Tibial nerve (tissue), 4 donors: ENCODE measurements around the gene SRPK2. TPM values are rescaled to one million over a fixed set of nuclear protein-coding genes. Genes with fewer than 3 reads are reported as not detected.

ENCODE experiments used
- DNase-seq, 2 donors: peaks; one replicate each; pipeline ENCODE4 v3.0.0-alpha.2; 2019; ENCODE audit warnings: low spot score in 2 of 2
- H3K27ac ChIP-seq, 4 donors: fragments of 200-600 bp; sonication (generic) in 3 of 4; one replicate each; pipeline ENCODE4 v1.5.1; 2017 to 2019; ENCODE audit warnings: mild to moderate bottlenecking in 1 of 4
- H3K27me3 ChIP-seq, 2 donors: fragments of 200-600 bp; sonication (generic) in 1 of 2; one replicate each; pipeline versions ENCODE4 v1.5.1 to v1.6.0; 2017 to 2019
- H3K36me3 ChIP-seq, 3 donors: fragments of 200-600 bp; sonication (generic); one replicate each; pipeline ENCODE4 v1.5.1; 2018 to 2019
- H3K4me1 ChIP-seq, 4 donors: fragments of 200-600 bp; sonication (generic) in 3 of 4; one replicate each; pipeline ENCODE4 v1.5.1; 2017 to 2019
- H3K4me3 ChIP-seq, 4 donors: fragments of 200-600 bp; sonication (generic) in 3 of 4; one replicate each; pipeline ENCODE4 v1.5.1; 2017 to 2019; ENCODE audit warnings: mild to moderate bottlenecking in 1 of 4, moderate library complexity in 1 of 4
- H3K9me3 ChIP-seq, 4 donors: fragments of 200-600 bp; sonication (generic) in 3 of 4; one replicate each; pipeline ENCODE4 v1.5.1; 2017 to 2019
- EP300 ChIP-seq, 2 donors: sonication (generic); formaldehyde crosslinking; IDR thresholded peaks; one replicate each; pipeline ENCODE4 v1.6.1; 2017; ENCODE audit warnings: antibody characterized with exemption in 2 of 2, mild to moderate bottlenecking in 1 of 2
- POLR2A ChIP-seq, 2 donors: fragments of 450-650 bp; IDR thresholded peaks; one replicate each; pipeline ENCODE4 v1.6.1; 2017; ENCODE audit warnings: antibody characterized with exemption in 2 of 2, mild to moderate bottlenecking in 2 of 2, moderate library complexity in 2 of 2
- WGBS, 2 donors: methylation state at CpG; one replicate each; pipeline ENCODE4 v1.1.5; 2018; 5-methylcytosine and 5-hydroxymethylcytosine counted together
- total RNA-seq, 4 donors: library from RNA; depleted of rRNA; stranded (reverse); fragments of >200 nt; gene quantifications; one replicate each; pipeline ENCODE4 v1.1.0, GENCODE V29; 2016
- TF ChIP-seq, protein P1 (sequence below), 5 experiments: fragments of 200-600 bp in 3 of 5; fragments of 450-650 bp in 2 of 5; sonication (generic) in 3 of 5; IDR thresholded peaks; one replicate each; pipeline ENCODE4 v1.5.1; 2016 to 2019; ENCODE audit warnings: antibody characterized with exemption in 5 of 5, mild to moderate bottlenecking in 3 of 5, moderate library complexity in 2 of 5

SRPK2 gene
- total RNA-seq, 4 donors from 2014 or later = 54.1 to 94.4 (median 61.9) TPM

DNA sequence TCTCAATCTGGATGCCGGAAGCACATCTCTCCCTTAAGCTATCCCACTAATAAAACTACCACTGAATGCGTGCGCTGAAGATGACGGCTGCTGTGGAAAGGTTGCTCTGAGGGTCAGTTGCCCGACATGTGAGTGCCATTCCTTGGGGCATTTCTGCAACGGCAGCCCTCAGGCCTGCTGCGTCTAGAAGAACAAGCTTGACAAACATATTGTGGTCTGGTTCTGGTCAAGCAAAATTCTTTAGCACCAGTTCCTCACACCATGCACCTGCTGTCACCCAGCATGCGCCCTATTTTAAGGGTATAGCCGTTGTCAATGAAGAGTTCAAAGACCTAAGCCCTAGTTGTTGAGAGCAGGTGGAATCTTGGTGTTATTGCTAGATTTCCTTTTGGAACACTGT is 184.2 kb downstream of the SRPK2 start:
- Histone ChIP-seq H3K27me3 (no peaks in the 10 kb centered on the region), H3K27ac (peak overlapping the region in 1 of 4 donors; percentile 70), H3K9me3 (no peaks in the 10 kb centered on the region), H3K36me3 (peaks cover 0 to 6% (median 5%) of the 10 kb centered on the region in 3 donors), H3K4me1 (peaks cover 0 to 20% (median 2%) of the 10 kb centered on the region in 4 donors), H3K4me3 (no peak overlapping the region)
- WGBS, 2 donors = 94% methylated on average over 9 of the region's 9 CpGs
- DNase-seq = no peak
- TF ChIP-seq EP300 (IDR thresholded peaks at IDR 0.05) (no peak), POLR2A (IDR thresholded peaks at IDR 0.05) (no peak)
- TF ChIP-seq, protein P1, sequence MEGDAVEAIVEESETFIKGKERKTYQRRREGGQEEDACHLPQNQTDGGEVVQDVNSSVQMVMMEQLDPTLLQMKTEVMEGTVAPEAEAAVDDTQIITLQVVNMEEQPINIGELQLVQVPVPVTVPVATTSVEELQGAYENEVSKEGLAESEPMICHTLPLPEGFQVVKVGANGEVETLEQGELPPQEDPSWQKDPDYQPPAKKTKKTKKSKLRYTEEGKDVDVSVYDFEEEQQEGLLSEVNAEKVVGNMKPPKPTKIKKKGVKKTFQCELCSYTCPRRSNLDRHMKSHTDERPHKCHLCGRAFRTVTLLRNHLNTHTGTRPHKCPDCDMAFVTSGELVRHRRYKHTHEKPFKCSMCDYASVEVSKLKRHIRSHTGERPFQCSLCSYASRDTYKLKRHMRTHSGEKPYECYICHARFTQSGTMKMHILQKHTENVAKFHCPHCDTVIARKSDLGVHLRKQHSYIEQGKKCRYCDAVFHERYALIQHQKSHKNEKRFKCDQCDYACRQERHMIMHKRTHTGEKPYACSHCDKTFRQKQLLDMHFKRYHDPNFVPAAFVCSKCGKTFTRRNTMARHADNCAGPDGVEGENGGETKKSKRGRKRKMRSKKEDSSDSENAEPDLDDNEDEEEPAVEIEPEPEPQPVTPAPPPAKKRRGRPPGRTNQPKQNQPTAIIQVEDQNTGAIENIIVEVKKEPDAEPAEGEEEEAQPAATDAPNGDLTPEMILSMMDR (IDR thresholded peaks at IDR 0.05) = no peak

DNA sequence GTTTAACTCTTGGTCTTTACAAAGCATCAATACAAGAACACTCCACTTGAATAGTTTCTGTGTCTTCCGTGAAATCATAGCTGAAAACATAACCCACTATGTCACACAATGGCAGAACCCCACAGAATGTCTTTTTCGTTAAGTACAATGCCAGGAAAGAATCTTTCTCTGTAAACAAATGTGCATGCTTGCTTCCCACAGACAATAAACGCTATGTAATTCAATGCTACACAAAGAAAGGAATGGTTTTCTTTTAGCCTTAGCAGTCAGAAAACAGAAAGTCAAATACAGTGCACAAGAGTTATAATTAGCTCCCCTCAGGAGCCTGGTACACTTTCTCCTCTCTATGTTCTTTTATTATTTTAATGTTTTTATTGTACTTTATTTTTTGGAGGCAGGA is 186.1 kb downstream of the SRPK2 start:
- 40 to 42% methylated on average over 3 of the region's 3 CpGs for WGBS, 2 donors
- Histone ChIP-seq H3K9me3 (no peaks in the 10 kb centered on the region), H3K36me3 (peaks cover 0 to 6% (median 5%) of the 10 kb centered on the region in 3 donors), H3K27ac (peak overlapping the region in 3 of 4 donors; percentile 55 to 70 (median 70)), H3K27me3 (no peaks in the 10 kb centered on the region), H3K4me1 (peaks cover 0 to 34% (median 4%) of the 10 kb centered on the region in 4 donors), H3K4me3 (no peak overlapping the region)
- DNase-seq = no peak
- TF ChIP-seq EP300 (IDR thresholded peaks at IDR 0.05) (peak in 1 of 2 donors; percentile 35), POLR2A (IDR thresholded peaks at IDR 0.05) (no peak)
- TF ChIP-seq, protein P1 (IDR thresholded peaks at IDR 0.05) = no peak

DNA sequence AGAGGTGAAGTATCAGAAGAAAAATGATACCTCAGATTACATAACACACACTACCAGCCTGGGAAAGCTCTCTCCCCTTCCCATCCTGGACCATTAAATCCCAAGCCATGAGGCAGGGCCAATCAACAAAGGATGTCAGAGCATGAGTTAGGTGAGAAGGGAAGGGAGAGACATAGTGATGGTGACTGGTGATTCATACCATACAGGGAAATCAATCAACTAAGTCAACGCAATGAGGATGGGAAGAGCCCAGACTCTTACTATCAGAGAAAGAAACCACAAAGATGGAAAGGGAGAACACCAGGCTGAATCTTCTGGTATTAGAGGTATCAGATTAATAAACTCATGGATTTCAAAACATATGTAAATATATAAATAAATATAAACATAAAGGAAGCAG is 189.3 kb downstream of the SRPK2 start:
- H3K36me3 ChIP-seq = peaks cover 0 to 6% (median 5%) of the 10 kb centered on the region in 3 donors
- 90 to 98% methylated on average over 1 of the region's 1 CpG for WGBS, 2 donors
- peak overlapping the region in 1 of 4 donors; percentile 1 for H3K27ac ChIP-seq
- DNase-seq = no peak
- no peaks in the 10 kb centered on the region for H3K27me3 ChIP-seq
- H3K4me3 ChIP-seq = no peak overlapping the region
- TF ChIP-seq EP300 (IDR thresholded peaks at IDR 0.05) (no peak), POLR2A (IDR thresholded peaks at IDR 0.05) (no peak)
- TF ChIP-seq, protein P1 (IDR thresholded peaks at IDR 0.05) = no peak
- peaks cover 0 to 36% (median 6%) of the 10 kb centered on the region in 4 donors for H3K4me1 ChIP-seq
- H3K9me3 ChIP-seq = no peaks in the 10 kb centered on the region

DNA sequence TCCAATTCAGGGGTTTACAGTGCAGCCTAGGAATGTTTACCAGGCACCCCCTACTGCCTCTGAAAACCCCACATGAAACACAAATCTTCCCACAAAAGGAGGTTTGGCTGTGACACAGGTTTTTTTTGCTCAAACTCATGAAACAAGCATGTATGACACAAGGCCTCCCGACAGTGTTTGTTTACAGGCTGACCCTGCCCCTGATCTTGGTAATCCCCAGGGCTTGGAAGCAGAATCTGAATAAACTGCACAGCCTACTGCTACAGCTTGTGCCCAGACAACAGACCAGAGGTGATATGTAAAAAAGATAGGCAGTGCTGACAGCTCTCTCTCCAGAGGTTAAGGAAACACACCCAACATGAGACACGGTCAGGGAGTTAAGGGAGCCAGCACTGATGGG is 190.5 kb downstream of the SRPK2 start:
- Histone ChIP-seq H3K36me3 (peaks cover 0 to 6% (median 5%) of the 10 kb centered on the region in 3 donors), H3K4me3 (no peak overlapping the region), H3K4me1 (peaks cover 0 to 36% (median 6%) of the 10 kb centered on the region in 4 donors), H3K27me3 (no peaks in the 10 kb centered on the region), H3K9me3 (no peaks in the 10 kb centered on the region), H3K27ac (peak overlapping the region in 1 of 4 donors; percentile 10)
- WGBS, 2 donors = 15 to 26% methylated on average over 2 of the region's 2 CpGs
- no peak for DNase-seq
- TF ChIP-seq EP300 (IDR thresholded peaks at IDR 0.05) (no peak), POLR2A (IDR thresholded peaks at IDR 0.05) (no peak)
- TF ChIP-seq, protein P1 (IDR thresholded peaks at IDR 0.05) = no peak

DNA sequence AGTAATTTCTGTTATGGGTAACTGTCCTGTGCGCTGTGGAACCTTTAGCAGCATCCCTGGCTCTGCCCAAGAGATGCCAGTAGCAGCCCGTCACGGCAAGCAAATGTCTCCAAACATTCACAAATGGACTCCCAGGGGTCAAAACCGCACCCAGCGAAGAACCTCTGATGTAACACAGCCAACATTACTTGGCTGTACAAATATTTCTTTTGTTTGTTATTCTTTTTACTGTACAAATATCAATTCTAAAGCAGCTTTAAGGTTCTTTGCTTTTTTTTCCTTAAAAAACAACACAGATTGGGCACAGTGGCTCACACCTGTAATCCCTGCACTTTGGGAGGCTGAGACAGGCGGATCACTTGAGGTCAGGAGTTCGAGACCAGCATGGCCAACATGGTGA is 192.2 kb downstream of the SRPK2 start:
- Histone ChIP-seq H3K36me3 (peaks cover 0 to 2% (median 0%) of the 10 kb centered on the region in 3 donors), H3K27me3 (no peaks in the 10 kb centered on the region), H3K4me1 (peaks cover 0 to 36% (median 6%) of the 10 kb centered on the region in 4 donors), H3K9me3 (no peaks in the 10 kb centered on the region), H3K27ac (no peak overlapping the region), H3K4me3 (no peak overlapping the region)
- no peak for DNase-seq
- no peak for TF ChIP-seq POLR2A (IDR thresholded peaks at IDR 0.05)
- peak in 1 of 2 donors; percentile 10 for TF ChIP-seq EP300 (IDR thresholded peaks at IDR 0.05)
- WGBS, 2 donors = 55 to 62% methylated on average over 7 of the region's 7 CpGs
